ENCODE data around the gene PEBP1.

DNA sequence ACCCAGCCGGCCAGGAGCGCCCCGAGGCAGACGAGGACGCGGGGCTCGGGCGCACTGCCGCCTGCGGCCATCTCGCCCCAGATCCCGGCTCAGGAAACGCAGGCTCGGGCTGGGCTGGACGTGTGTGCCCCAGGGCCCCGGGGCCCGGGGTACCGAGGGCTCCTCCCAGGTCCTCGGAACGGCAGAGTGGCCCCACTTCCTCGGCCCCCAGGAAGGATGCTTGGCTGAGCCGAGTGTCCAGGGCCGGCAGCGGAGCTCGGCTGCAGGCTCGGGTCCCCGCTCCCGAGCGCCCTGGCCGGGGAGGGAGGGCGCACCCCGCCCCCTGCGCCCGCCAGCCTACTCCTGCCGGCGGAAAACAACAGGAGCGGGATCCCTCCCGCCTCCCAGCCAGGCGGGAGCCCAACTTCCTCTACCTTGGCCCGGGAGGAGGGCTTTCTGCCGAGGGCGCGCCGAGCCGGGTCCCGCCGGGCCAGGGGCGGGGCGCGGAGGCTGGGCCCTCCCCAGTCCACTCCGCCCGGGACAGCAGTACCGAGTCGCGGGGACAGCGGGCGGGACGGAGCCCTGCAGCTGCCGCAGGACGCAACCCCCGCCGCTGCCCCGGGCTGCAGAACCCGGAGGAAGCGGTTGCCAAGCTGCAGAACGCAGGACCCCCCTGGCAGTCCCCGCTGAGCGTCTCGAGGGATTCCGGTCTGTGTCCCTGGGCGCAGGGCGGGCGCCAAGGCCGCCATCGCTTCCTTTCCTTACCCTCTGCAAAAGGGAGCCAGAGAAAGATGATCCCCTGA lies 32.1 kb upstream of the PEBP1 start, which contains the start of gene VSIG10:
- TF ChIP-seq EZH2phosphoT487 (IDR thresholded peaks at IDR 0.05; ENCODE audit: insufficient read depth, low read depth) (no peak), EZH2 (IDR thresholded peaks at IDR 0.05; ENCODE audit: insufficient read depth, poor library complexity, severe bottlenecking) (no peak)
